ENCODE data around the gene GNPNAT1.

- TF ChIP-seq CTCF (IDR thresholded peaks at IDR 0.05), result no peak
- no peak for TF ChIP-seq EZH2 (IDR thresholded peaks at IDR 0.05; ENCODE audit: borderline replicate concordance, insufficient read depth, low read depth, low read length, poor library complexity, severe bottlenecking)
Measured at GRCh38 chr14:52778702-52779101, 12.7 kb downstream of the GNPNAT1 start.

All from B cell (primary cell).